ENCODE results near the gene GYS2.
"Not testable (repeated sequence)": the region's sequence is repeated elsewhere in the genome, so short reads cannot be mapped to it uniquely, and the experiment has no call there.

The GYS2 gene

DNA sequence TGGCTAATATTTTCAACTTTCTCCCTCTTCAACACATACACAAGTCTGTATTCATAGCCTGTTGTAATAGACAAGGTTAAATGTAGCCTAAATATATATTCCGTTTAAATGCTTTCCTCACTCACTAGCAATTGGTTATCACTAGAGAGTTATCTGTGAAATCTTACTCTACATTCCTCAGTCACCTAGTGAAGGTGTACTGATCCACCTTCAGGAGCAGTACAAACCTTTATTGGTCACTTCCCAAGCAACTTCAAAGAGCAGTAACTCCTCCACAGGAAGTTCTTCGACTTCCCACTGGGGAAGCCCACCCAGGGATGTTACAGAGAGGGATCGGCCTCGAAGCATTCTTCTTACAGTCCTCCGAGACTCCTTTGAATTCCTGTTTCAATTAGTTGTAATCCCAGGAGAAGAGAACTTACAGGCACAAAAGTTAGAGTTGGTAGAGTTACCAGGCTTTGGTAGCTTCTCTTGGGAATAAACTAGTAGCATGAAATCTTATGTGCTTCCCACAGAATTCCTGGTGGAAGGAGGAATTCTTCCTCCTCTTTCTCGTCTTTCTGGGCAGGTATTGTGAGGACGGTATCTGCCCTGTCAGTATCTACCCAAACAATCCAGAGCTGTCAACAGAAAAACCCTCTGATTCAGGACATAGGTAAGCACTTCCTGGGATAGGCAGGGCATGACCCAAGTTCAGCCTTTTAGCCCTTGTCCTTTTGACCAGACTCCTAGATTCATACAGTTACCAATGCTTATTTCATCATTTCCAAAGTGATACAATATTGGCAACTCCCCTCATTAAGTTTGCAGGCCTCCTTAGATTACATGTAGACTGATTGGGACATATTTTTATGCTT, at the start of gene GYS2:
Gene GYS2, minus strand, starts transcription at position 603 of the 857 bp plus-strand sequence. Its CDS starts 255 bp downstream, at position 348.
- no peak within 1 kb of the TSS for H3K9ac ChIP-seq (ENCODE audit: low read depth in 1 of 2, low read length in 2 of 2)

DNA sequence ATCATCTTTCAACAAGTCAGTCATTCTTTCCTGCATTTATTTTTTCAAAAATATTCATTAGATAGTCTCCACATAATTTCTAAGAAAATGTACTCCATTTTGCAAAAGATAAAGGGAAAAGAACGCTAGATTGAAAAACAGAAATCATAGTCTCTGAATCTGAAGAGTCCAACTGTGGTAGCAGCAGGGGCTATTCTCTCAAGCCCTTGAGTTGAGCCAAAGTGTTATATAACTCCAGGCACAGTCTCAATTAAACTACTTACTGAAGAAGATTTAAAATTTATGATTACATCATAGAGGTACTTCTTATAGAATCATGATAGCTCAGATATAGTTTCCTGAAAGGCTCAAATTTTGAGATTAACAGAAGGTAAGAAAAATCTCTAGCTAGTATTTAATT, 47.2 kb upstream of the GYS2 start:
- Histone ChIP-seq H3K9me3 (ENCODE audit: control insufficient read depth in 2 of 2, low read length in 2 of 2) (no peaks in the 10 kb centered on the region), H3K9ac (ENCODE audit: low read depth in 1 of 2, low read length in 2 of 2) (no peak overlapping the region), H3K4me3 (ENCODE audit: low read length in 2 of 2) (no peak overlapping the region), H3K27ac (ENCODE audit: low read depth in 2 of 2, low read length in 2 of 2) (no peak overlapping the region), H3K4me1 (ENCODE audit: control insufficient read depth in 2 of 2, insufficient read depth in 2 of 2, low read length in 2 of 2) (peaks cover 0 to 5% of the 10 kb centered on the region in 2 donors), H3K36me3 (ENCODE audit: control insufficient read depth in 2 of 2, insufficient read depth in 2 of 2, low read length in 2 of 2) (peaks cover 14 to 24% of the 10 kb centered on the region in 2 donors), H3K27me3 (ENCODE audit: control insufficient read depth in 2 of 2, insufficient read depth in 2 of 2, low read length in 2 of 2) (no peaks in the 10 kb centered on the region)

More for the DNA sequence above, at the start of gene GYS2:
- Histone ChIP-seq H3K27me3 (ENCODE audit: control insufficient read depth in 2 of 2, insufficient read depth in 2 of 2, low read length in 2 of 2) (no peaks in the 10 kb centered on the region), H3K4me3 (ENCODE audit: low read length in 2 of 2) (no peak within 1 kb of the TSS), H3K27ac (ENCODE audit: low read depth in 2 of 2, low read length in 2 of 2) (no peak within 1 kb of the TSS), H3K4me1 (ENCODE audit: control insufficient read depth in 2 of 2, insufficient read depth in 2 of 2, low read length in 2 of 2) (no peaks in the 10 kb centered on the region), H3K9me3 (ENCODE audit: control insufficient read depth in 2 of 2, low read length in 2 of 2) (no peaks in the 10 kb centered on the region), H3K36me3 (ENCODE audit: control insufficient read depth in 2 of 2, insufficient read depth in 2 of 2, low read length in 2 of 2) (no peaks in the 10 kb centered on the region)

DNA sequence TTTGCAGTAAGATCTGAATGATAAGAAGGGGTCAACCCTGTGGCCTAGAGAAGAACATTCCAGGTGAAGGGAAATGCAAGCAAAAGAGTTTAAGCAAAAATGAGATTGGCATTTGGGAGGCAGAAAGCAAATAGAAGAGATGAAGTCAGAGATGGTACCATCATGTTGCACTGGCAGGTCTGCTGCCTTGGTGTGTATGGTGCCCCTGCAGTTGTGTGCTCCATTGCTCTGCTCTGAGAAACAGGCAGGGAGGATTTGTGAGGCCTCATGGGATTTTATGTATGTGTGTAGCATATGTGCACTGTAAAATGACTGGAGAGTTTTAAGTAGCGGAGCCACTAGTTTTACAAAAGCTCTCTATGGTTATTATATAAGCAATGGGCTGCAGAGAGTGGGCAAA, 46.4 kb upstream of the GYS2 start:
- Histone ChIP-seq H3K4me1 (ENCODE audit: control insufficient read depth in 2 of 2, insufficient read depth in 2 of 2, low read length in 2 of 2) (peaks cover 0 to 5% of the 10 kb centered on the region in 2 donors), H3K9ac (ENCODE audit: low read depth in 1 of 2, low read length in 2 of 2) (no peak overlapping the region), H3K27me3 (ENCODE audit: control insufficient read depth in 2 of 2, insufficient read depth in 2 of 2, low read length in 2 of 2) (no peaks in the 10 kb centered on the region), H3K36me3 (ENCODE audit: control insufficient read depth in 2 of 2, insufficient read depth in 2 of 2, low read length in 2 of 2) (peaks cover 17 to 27% of the 10 kb centered on the region in 2 donors), H3K9me3 (ENCODE audit: control insufficient read depth in 2 of 2, low read length in 2 of 2) (no peaks in the 10 kb centered on the region), H3K27ac (ENCODE audit: low read depth in 2 of 2, low read length in 2 of 2) (no peak overlapping the region), H3K4me3 (ENCODE audit: low read length in 2 of 2) (no peak overlapping the region)

DNA sequence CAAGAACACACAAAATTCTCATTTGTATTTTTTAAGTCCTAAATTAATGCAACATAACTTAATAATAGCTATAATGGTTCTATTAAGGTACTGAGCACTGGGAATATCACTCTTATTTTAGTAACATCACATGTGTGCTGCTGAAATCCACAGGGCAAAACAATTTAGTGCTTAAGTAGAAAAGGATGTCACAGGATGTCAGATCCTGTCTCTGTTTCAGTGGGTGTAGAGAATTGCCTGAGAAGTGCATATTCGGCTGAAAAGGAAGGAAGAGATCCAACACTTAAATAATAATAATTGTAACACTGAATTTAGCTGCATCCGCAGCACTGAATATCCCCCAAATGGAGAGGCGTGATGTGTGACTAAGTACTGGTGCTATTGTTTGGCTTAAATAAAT, 44.4 kb upstream of the GYS2 start:
- Histone ChIP-seq H3K27ac (ENCODE audit: low read depth in 2 of 2, low read length in 2 of 2) (no peak overlapping the region), H3K36me3 (ENCODE audit: control insufficient read depth in 2 of 2, insufficient read depth in 2 of 2, low read length in 2 of 2) (peaks cover 18 to 31% of the 10 kb centered on the region in 2 donors), H3K4me3 (ENCODE audit: low read length in 2 of 2) (no peak overlapping the region), H3K9ac (ENCODE audit: low read depth in 1 of 2, low read length in 2 of 2) (no peak overlapping the region), H3K9me3 (ENCODE audit: control insufficient read depth in 2 of 2, low read length in 2 of 2) (no peaks in the 10 kb centered on the region), H3K27me3 (ENCODE audit: control insufficient read depth in 2 of 2, insufficient read depth in 2 of 2, low read length in 2 of 2) (no peaks in the 10 kb centered on the region), H3K4me1 (ENCODE audit: control insufficient read depth in 2 of 2, insufficient read depth in 2 of 2, low read length in 2 of 2) (peaks cover 0 to 2% of the 10 kb centered on the region in 2 donors)

DNA sequence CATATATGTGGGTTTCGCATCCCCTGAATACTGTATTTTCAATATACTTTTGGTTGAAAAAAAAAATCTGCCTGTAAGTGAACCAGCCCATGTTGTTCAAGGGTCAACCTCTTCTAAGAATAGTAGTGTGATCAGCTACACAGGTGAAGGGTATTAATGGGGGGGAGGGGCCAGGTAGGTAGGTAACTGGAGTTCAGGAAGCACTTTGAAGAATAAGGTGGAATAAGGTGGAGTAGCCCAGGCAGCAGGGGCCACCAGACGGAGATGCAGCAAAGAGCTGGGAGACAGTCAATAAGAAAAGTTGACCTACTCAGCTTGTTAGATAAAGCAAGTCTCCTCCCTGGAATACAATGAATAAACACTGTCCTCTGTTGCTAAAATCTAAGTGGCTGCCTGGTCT, 43.7 kb upstream of the GYS2 start:
- Histone ChIP-seq H3K4me1 (ENCODE audit: control insufficient read depth in 2 of 2, insufficient read depth in 2 of 2, low read length in 2 of 2) (peaks cover 0 to 2% of the 10 kb centered on the region in 2 donors), H3K9me3 (ENCODE audit: control insufficient read depth in 2 of 2, low read length in 2 of 2) (no peaks in the 10 kb centered on the region), H3K36me3 (ENCODE audit: control insufficient read depth in 2 of 2, insufficient read depth in 2 of 2, low read length in 2 of 2) (peaks cover 19 to 34% of the 10 kb centered on the region in 2 donors), H3K9ac (ENCODE audit: low read depth in 1 of 2, low read length in 2 of 2) (no peak overlapping the region), H3K27me3 (ENCODE audit: control insufficient read depth in 2 of 2, insufficient read depth in 2 of 2, low read length in 2 of 2) (no peaks in the 10 kb centered on the region), H3K27ac (ENCODE audit: low read depth in 2 of 2, low read length in 2 of 2) (no peak overlapping the region), H3K4me3 (ENCODE audit: low read length in 2 of 2) (no peak overlapping the region)

DNA sequence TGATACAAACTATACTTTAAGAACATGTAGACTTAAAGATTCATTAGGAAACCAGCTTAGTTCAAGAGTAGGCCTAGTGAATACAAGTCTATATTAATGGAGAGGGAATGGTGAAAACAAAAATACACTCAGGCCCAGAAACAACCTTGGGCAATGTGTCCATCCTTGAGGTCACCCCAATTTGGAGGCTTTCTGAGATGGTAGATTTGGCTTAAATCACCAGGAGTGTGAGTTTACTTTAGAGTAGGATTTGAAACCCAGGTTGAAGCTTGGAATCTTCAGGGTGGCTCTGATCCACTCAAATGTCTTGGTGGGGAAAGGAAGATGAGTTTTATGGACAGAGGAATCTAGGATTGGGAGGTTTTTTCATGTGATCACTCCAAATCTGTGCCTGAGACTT, 42.5 kb upstream of the GYS2 start:
- H3K9me3 ChIP-seq (ENCODE audit: control insufficient read depth in 2 of 2, low read length in 2 of 2): no peaks in the 10 kb centered on the region
- no peaks in the 10 kb centered on the region for H3K27me3 ChIP-seq (ENCODE audit: control insufficient read depth in 2 of 2, insufficient read depth in 2 of 2, low read length in 2 of 2)
- H3K9ac ChIP-seq (ENCODE audit: low read depth in 1 of 2, low read length in 2 of 2): no peak overlapping the region
- H3K4me1 ChIP-seq (ENCODE audit: control insufficient read depth in 2 of 2, insufficient read depth in 2 of 2, low read length in 2 of 2): peaks cover 0 to 2% of the 10 kb centered on the region in 2 donors
- peaks cover 21 to 34% of the 10 kb centered on the region in 2 donors for H3K36me3 ChIP-seq (ENCODE audit: control insufficient read depth in 2 of 2, insufficient read depth in 2 of 2, low read length in 2 of 2)
- no peak overlapping the region for H3K27ac ChIP-seq (ENCODE audit: low read depth in 2 of 2, low read length in 2 of 2)
- H3K4me3 ChIP-seq (ENCODE audit: low read length in 2 of 2): no peak overlapping the region

DNA sequence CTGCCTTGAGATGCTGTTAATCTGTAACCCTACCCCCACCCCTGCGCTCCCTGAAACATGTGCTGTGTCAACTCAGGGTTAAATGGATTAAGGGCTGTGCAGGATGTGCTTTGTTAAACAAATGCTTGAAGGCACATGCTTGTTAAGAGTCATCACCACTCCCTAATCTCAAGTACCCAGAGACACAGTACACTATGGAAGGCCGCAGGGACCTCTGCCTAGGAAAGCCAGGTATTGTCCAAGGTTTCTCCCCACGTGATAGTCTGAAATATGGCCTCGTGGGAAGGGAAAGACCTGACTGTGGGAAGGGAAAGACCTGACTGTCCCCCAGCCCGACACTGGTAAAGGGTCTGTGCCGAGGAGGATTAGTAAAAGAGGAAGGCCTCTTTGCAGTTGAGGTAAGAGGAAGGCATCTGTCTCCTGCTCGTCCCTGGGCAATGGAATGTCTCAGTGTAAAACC, 40.4 kb upstream of the GYS2 start:
- peaks cover 30 to 35% of the 10 kb centered on the region in 2 donors for H3K36me3 ChIP-seq (ENCODE audit: control insufficient read depth in 2 of 2, insufficient read depth in 2 of 2, low read length in 2 of 2)
- not testable (repeated sequence) for H3K9ac ChIP-seq (ENCODE audit: low read depth in 1 of 2, low read length in 2 of 2); H3K4me1 ChIP-seq (ENCODE audit: control insufficient read depth in 2 of 2, insufficient read depth in 2 of 2, low read length in 2 of 2); H3K27ac ChIP-seq (ENCODE audit: low read depth in 2 of 2, low read length in 2 of 2); H3K27me3 ChIP-seq (ENCODE audit: control insufficient read depth in 2 of 2, insufficient read depth in 2 of 2, low read length in 2 of 2); H3K4me3 ChIP-seq (ENCODE audit: low read length in 2 of 2); H3K9me3 ChIP-seq (ENCODE audit: control insufficient read depth in 2 of 2, low read length in 2 of 2)

DNA sequence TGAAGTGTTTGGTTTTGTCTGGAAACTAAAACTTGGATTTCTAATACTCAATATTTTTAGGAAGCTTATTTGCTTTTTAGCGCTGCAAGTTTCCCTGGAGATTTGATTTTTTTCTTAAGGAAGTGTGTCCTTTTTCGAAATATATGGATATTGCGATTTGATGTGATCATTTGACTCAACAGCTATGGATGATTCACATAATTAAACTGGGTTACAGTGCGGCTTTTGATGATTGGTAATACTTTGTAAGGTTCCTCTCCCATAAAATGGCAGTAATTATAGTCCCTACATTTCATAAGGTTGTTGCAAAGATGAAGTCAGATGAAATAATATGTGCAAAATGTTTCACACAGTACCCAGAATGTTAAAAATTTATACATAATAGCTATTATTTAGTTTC, 39.9 kb upstream of the GYS2 start:
- Histone ChIP-seq H3K4me1 (ENCODE audit: control insufficient read depth in 2 of 2, insufficient read depth in 2 of 2, low read length in 2 of 2) (no peaks in the 10 kb centered on the region), H3K27me3 (ENCODE audit: control insufficient read depth in 2 of 2, insufficient read depth in 2 of 2, low read length in 2 of 2) (no peaks in the 10 kb centered on the region), H3K9ac (ENCODE audit: low read depth in 1 of 2, low read length in 2 of 2) (no peak overlapping the region), H3K4me3 (ENCODE audit: low read length in 2 of 2) (no peak overlapping the region), H3K36me3 (ENCODE audit: control insufficient read depth in 2 of 2, insufficient read depth in 2 of 2, low read length in 2 of 2) (peaks cover 30 to 35% of the 10 kb centered on the region in 2 donors), H3K9me3 (ENCODE audit: control insufficient read depth in 2 of 2, low read length in 2 of 2) (no peaks in the 10 kb centered on the region), H3K27ac (ENCODE audit: low read depth in 2 of 2, low read length in 2 of 2) (no peak overlapping the region)

DNA sequence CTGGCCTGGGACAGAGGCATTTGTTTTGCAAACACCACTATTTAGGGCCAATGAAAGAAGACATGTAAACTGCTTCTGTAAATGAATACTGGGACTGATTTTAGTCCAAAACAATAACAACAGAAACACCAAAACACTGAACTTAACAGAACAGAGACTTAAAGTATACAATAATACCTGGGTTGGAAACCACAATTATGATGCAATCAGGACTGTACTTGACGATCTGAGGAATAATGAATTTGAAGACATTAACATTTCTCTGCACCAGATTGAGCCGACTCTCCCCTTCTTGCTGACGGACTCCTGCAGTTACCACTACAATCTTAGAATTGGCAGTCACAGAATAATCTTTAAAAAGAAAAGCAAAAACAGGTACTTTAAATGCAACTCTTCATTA, 39.1 kb upstream of the GYS2 start:
- Histone ChIP-seq H3K9ac (ENCODE audit: low read depth in 1 of 2, low read length in 2 of 2) (no peak overlapping the region), H3K9me3 (ENCODE audit: control insufficient read depth in 2 of 2, low read length in 2 of 2) (no peaks in the 10 kb centered on the region), H3K27ac (ENCODE audit: low read depth in 2 of 2, low read length in 2 of 2) (no peak overlapping the region), H3K4me3 (ENCODE audit: low read length in 2 of 2) (no peak overlapping the region), H3K27me3 (ENCODE audit: control insufficient read depth in 2 of 2, insufficient read depth in 2 of 2, low read length in 2 of 2) (no peaks in the 10 kb centered on the region), H3K36me3 (ENCODE audit: control insufficient read depth in 2 of 2, insufficient read depth in 2 of 2, low read length in 2 of 2) (peaks cover 30 to 34% of the 10 kb centered on the region in 2 donors), H3K4me1 (ENCODE audit: control insufficient read depth in 2 of 2, insufficient read depth in 2 of 2, low read length in 2 of 2) (no peaks in the 10 kb centered on the region)

DNA sequence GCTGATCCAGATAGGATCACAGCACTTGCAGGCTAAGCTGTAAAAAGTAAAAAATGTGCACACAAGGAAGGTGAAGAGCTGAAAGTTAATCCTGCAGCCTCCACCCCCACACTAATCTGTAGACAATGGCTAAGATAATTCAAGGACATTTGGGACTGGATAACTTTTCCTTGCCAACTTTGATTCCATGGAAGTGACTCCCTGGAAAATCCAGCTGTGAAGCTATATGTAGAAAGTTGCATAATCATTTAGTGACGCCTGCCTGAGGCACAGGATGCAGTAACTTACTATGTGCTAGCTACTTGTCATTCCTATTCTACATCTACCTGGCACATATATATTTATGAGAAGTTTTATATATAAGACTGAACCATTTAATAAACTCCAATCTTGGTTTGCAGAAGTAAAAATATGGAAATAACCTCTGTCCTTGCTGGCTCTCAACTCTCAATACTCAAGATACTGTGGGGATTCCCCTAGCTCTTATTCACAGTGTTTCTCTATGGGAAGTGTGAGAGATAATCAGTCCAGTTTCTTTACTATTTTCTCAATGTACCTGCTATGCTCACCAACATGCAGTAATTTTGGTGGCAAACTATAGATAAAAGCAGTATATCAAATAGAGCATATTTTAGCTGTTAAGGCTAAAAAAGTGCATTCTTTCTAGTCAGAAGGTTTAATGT, 38.2 kb upstream of the GYS2 start:
- Histone ChIP-seq H3K36me3 (ENCODE audit: control insufficient read depth in 2 of 2, insufficient read depth in 2 of 2, low read length in 2 of 2) (peaks cover 30 to 31% of the 10 kb centered on the region in 2 donors), H3K4me1 (ENCODE audit: control insufficient read depth in 2 of 2, insufficient read depth in 2 of 2, low read length in 2 of 2) (peaks cover 0 to 2% of the 10 kb centered on the region in 2 donors), H3K9ac (ENCODE audit: low read depth in 1 of 2, low read length in 2 of 2) (no peak overlapping the region)

More for the DNA sequence above, 38.2 kb upstream of the GYS2 start:
- Histone ChIP-seq H3K9me3 (ENCODE audit: control insufficient read depth in 2 of 2, low read length in 2 of 2) (no peaks in the 10 kb centered on the region), H3K27ac (ENCODE audit: low read depth in 2 of 2, low read length in 2 of 2) (no peak overlapping the region), H3K4me3 (ENCODE audit: low read length in 2 of 2) (no peak overlapping the region), H3K27me3 (ENCODE audit: control insufficient read depth in 2 of 2, insufficient read depth in 2 of 2, low read length in 2 of 2) (no peaks in the 10 kb centered on the region)

Data from mucosa of rectum (tissue), 2 donors.